ENCODE data around the gene CFAP221.

CFAP221 gene

GRCh38 chr2:119703526-119703925, 159.3 kb downstream of the CFAP221 start:
- no peak for DNase-seq

DNA sequence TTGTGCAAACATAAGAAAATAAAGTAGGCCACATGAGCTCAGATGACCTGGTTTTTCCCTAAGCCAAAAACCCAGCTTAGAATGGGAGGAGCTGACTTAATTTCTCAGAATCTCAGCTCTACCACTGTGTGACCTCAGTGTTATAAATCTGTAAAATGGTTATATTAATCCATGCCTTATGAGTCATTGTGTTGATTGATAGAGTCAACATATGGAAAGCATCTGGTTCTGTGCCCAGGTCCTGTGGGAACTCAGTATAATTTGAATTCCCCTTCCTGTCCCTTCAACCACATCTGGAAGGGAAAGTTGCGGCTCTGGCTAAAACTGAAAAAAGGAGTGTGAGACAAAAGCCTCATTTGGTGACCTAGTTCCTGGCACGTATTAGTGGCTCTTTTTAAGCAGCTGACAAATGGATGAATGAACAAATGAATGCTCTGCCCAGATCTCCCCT, 160.4 kb downstream of the CFAP221 start:
- DNase-seq: no peak

DNA sequence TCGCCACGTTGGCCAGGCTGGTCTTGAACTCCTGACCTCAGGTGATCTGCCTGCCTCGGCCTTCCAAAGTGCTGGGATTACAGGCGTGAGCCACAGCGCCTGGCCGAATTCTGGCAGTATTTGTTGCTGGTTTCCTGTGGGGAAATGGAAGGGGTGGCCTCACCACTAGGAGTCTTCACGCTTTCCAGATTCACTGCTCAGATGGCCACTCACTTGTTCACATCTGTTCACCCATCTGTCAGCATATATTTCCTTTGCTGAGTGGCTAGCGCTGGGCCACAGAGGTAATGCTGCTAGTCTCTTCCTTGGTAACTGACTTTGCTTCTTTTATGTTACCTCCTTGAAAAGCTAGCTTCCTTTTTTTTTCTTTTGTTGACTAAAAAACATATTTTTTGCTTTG, 162.0 kb downstream of the CFAP221 start:
- no peak for DNase-seq

Data from islet precursor cell (in vitro differentiated cells).